H9 (cell line): ENCODE data around the gene CCDC85A. TPM values are rescaled to one million over a fixed set of nuclear protein-coding genes. Genes with fewer than 3 reads are reported as not detected.
A peak's percentile ranks its signal among the peaks of the same experiment; 100 is the strongest.

Experiments used
- DNase-seq: peaks from one replicate; pipeline ENCODE4 v3.0.0-alpha.2; 2017
- H2AFZ ChIP-seq: one replicate; pipeline ENCODE4 v1.6.1; 2013; ENCODE audit warnings: mild to moderate bottlenecking, low read length, control low read depth, moderate library complexity
- H2AK5ac ChIP-seq: 2 replicates; pipeline ENCODE4 v1.6.1; 2013; ENCODE audit warnings: low read length, control low read depth, mixed read lengths; ENCODE audit not compliant: insufficient read length
- H2BK120ac ChIP-seq: one replicate; pipeline ENCODE4 v1.6.1; 2013; ENCODE audit warnings: low read depth, mild to moderate bottlenecking, low read length, control low read depth, inconsistent platforms; ENCODE audit not compliant: poor library complexity, severe bottlenecking
- H2BK12ac ChIP-seq: 2 replicates; pipeline ENCODE4 v1.6.1; 2013; ENCODE audit warnings: low read length, control low read depth, mixed read lengths, low read depth; ENCODE audit not compliant: insufficient read length
- H2BK15ac ChIP-seq: 2 replicates; pipeline ENCODE4 v1.6.1; 2013; ENCODE audit warnings: low read depth, low read length, control low read depth
- H2BK20ac ChIP-seq: one replicate; pipeline ENCODE4 v1.6.1; 2013; ENCODE audit warnings: low read depth, mild to moderate bottlenecking, low read length, control low read depth, inconsistent platforms; ENCODE audit not compliant: poor library complexity, severe bottlenecking
- H2BK5ac ChIP-seq: 2 replicates; pipeline ENCODE4 v1.6.1; 2013; ENCODE audit warnings: low read length, control low read depth, mixed read lengths; ENCODE audit not compliant: insufficient read length
- H3K14ac ChIP-seq: 2 replicates; pipeline ENCODE4 v1.6.1; 2013; ENCODE audit warnings: low read length, control low read depth; ENCODE audit not compliant: insufficient read depth
- H3K18ac ChIP-seq: 2 replicates; pipeline ENCODE4 v1.6.1; 2013; ENCODE audit warnings: low read depth, mild to moderate bottlenecking, mixed read lengths, low read length, control low read depth; ENCODE audit not compliant: insufficient read length
- H3K23ac ChIP-seq: 2 replicates; pipeline ENCODE4 v1.6.1; 2013; ENCODE audit warnings: low read length, control low read depth, mixed read lengths, low read depth; ENCODE audit not compliant: insufficient read length
- H3K23me2 ChIP-seq: 2 replicates; pipeline ENCODE4 v1.6.1; 2013; ENCODE audit warnings: low read depth, mild to moderate bottlenecking, mixed read lengths, low read length, control low read depth; ENCODE audit not compliant: insufficient read length, poor library complexity, severe bottlenecking
- H3K27ac ChIP-seq: 2 replicates; pipeline ENCODE4 v1.5.1; 2013; ENCODE audit warnings: low read length, control low read depth, mixed read lengths, low read depth; ENCODE audit not compliant: insufficient read length
- H3K27me3 ChIP-seq: 2 replicates; pipeline ENCODE4 v1.6.1; 2013; ENCODE audit warnings: low read length, control low read depth, inconsistent platforms; ENCODE audit not compliant: insufficient read depth
- H3K4ac ChIP-seq: 2 replicates; pipeline ENCODE4 v1.6.1; 2013; ENCODE audit warnings: low read depth, mild to moderate bottlenecking, control low read depth, inconsistent platforms, low read length, moderate library complexity
- H3K4me1 ChIP-seq: 2 replicates; pipeline ENCODE4 v1.6.1; 2013; ENCODE audit warnings: low read length, control low read depth, inconsistent platforms; ENCODE audit not compliant: insufficient read depth
- H3K4me2 ChIP-seq: 2 replicates; pipeline ENCODE4 v1.6.1; 2013; ENCODE audit warnings: low read length, control low read depth, mixed read lengths; ENCODE audit not compliant: insufficient read length, insufficient read depth
- H3K56ac ChIP-seq: 2 replicates; pipeline ENCODE4 v1.6.1; 2013; ENCODE audit warnings: low read depth, mild to moderate bottlenecking, mixed read lengths, low read length, control low read depth; ENCODE audit not compliant: insufficient read length
- H3K79me1 ChIP-seq: 2 replicates; pipeline ENCODE4 v1.6.1; 2013; ENCODE audit warnings: low read depth, mild to moderate bottlenecking, moderate library complexity, low read length, control low read depth, inconsistent platforms; ENCODE audit not compliant: insufficient read depth, poor library complexity, severe bottlenecking
- H3K79me2 ChIP-seq: 2 replicates; pipeline ENCODE4 v1.6.1; 2013; ENCODE audit warnings: low read length, control low read depth, inconsistent platforms; ENCODE audit not compliant: insufficient read depth
- H3K9ac ChIP-seq: 2 replicates; pipeline ENCODE4 v1.6.1; 2013; ENCODE audit warnings: low read length, control low read depth, mixed read lengths; ENCODE audit not compliant: insufficient read length; ENCODE audit errors: extremely low read depth
- H3K9me3 ChIP-seq: one replicate; pipeline ENCODE4 v1.6.1; 2013; ENCODE audit warnings: low read depth, low read length, inconsistent platforms; ENCODE audit not compliant: control insufficient read depth
- H3T11ph ChIP-seq: one replicate; pipeline ENCODE4 v1.6.1; 2013; ENCODE audit warnings: mild to moderate bottlenecking, low read length, control low read depth, inconsistent platforms
- H4K20me1 ChIP-seq: one replicate; pipeline ENCODE4 v1.6.1; 2013; ENCODE audit not compliant: control insufficient read depth, insufficient read length, insufficient read depth
- H4K5ac ChIP-seq: 2 replicates; pipeline ENCODE4 v1.6.1; 2013; ENCODE audit warnings: low read depth, mild to moderate bottlenecking, mixed read lengths, low read length, control low read depth; ENCODE audit not compliant: insufficient read length
- H4K8ac ChIP-seq: replicated peaks from 2 replicates; pipeline ENCODE4 v1.6.1; 2013; ENCODE audit warnings: low read length, control low read depth, mixed read lengths, low read depth; ENCODE audit not compliant: insufficient read length
- H4K91ac ChIP-seq: 2 replicates; pipeline ENCODE4 v1.6.1; 2013; ENCODE audit warnings: low read depth, mild to moderate bottlenecking, moderate library complexity, mixed read lengths, low read length, control low read depth; ENCODE audit not compliant: insufficient read length
- H3K27ac Mint-ChIP-seq, 3 experiments: 2 replicates in 2 of 3; 3 replicates in 1 of 3; pipeline ENCODE4 v1.8.0; 2020 to 2021; ENCODE audit warnings: mixed read lengths in 3 of 3, mild to moderate bottlenecking in 1 of 3, moderate library complexity in 1 of 3
- H3K27me3 Mint-ChIP-seq: 2 replicates; pipeline ENCODE4 v1.8.0; 2021; ENCODE audit warnings: low read depth, mild to moderate bottlenecking, moderate library complexity, mixed read lengths
- H3K36me3 Mint-ChIP-seq, 3 experiments: 2 replicates in 2 of 3; 3 replicates in 1 of 3; pipeline ENCODE4 v1.8.0; 2020 to 2021; ENCODE audit warnings: low read depth in 3 of 3, mixed read lengths in 3 of 3; ENCODE audit not compliant: insufficient read depth in 1 of 3
- H3K4me1 Mint-ChIP-seq, 2 experiments: 2 replicates each; pipeline ENCODE4 v1.8.0; 2020; ENCODE audit warnings: mixed read lengths in 2 of 2
- H3K4me3 Mint-ChIP-seq, 2 experiments: 2 replicates in 1 of 2; 3 replicates in 1 of 2; pipeline ENCODE4 v1.8.0; 2020 to 2021; ENCODE audit warnings: mild to moderate bottlenecking in 2 of 2, mixed read lengths in 2 of 2, moderate library complexity in 1 of 2
- H3K9me3 Mint-ChIP-seq, 2 experiments: 2 replicates in 1 of 2; 3 replicates in 1 of 2; pipeline ENCODE4 v1.8.0; 2020; ENCODE audit warnings: mild to moderate bottlenecking in 2 of 2, mixed read lengths in 2 of 2, moderate library complexity in 1 of 2
- WGBS: extraction: QIAGEN DNeasy Blood & Tissue Kit; methylation state at CpG from one replicate; pipeline ENCODE4 v1.1.7; 2013; ENCODE audit warnings: missing lambda C conversion rate, low lambda C conversion rate, mixed read lengths; ENCODE audit not compliant: insufficient read length; ENCODE audit errors: extremely low coverage; 5-methylcytosine and 5-hydroxymethylcytosine counted together
- long read RNA-seq: library from polyadenylated mRNA; unstranded; transcript quantifications from one replicate; pipeline ENCODE4 v2.0.0, GENCODE V29; 2020
- total RNA-seq: library from RNA; stranded (reverse); gene quantifications from 2 replicates; pipeline ENCODE4 v1.2.1, GENCODE V29; 2021
- TF ChIP-seq, protein P1 (sequence below): fragments of 200-600 bp; sonication (generic); conservative IDR thresholded peaks from 3 replicates; pipeline ENCODE4 v1.8.0; 2021; ENCODE audit warnings: antibody characterized with exemption, mild to moderate bottlenecking

CCDC85A gene
- 0.17 TPM in 1 of 2 replicates, not detected in the other for total RNA-seq
- long read RNA-seq, result 0 reads

GRCh38 chr2:56183643-56184499, at the start of gene CCDC85A:
TSS of gene CCDC85A (plus strand) at chr2:56183990. CDS start at chr2:56184625, 635 bp downstream.
- Histone ChIP-seq H2AK5ac (no peak within 1 kb of the TSS), H2BK5ac (no peak within 1 kb of the TSS), H3K4ac (no peak within 1 kb of the TSS), H2BK12ac (no peak within 1 kb of the TSS), H4K91ac (no peak within 1 kb of the TSS), H2BK15ac (no peak within 1 kb of the TSS), H2BK20ac (no peak within 1 kb of the TSS), H4K5ac (no peak within 1 kb of the TSS), H4K20me1 (peaks cover 2% of the 10 kb centered on the region), H4K8ac (no peak within 1 kb of the TSS), H3K27ac (no peak within 1 kb of the TSS), H2BK120ac (no peak within 1 kb of the TSS), H3T11ph (no peak within 1 kb of the TSS), H3K79me2 (no peaks in the 10 kb centered on the region), H2AFZ (no peak within 1 kb of the TSS), H3K79me1 (no peaks in the 10 kb centered on the region), H3K9ac (no peak within 1 kb of the TSS), H3K4me1 (no peaks in the 10 kb centered on the region), H3K56ac (no peak within 1 kb of the TSS), H3K27me3 (peaks cover 62% of the 10 kb centered on the region), H3K18ac (no peak within 1 kb of the TSS), H3K4me2 (peak within 1 kb of the TSS; percentile 85), H3K14ac (no peak within 1 kb of the TSS), H3K9me3 (no peaks in the 10 kb centered on the region), H3K23ac (no peak within 1 kb of the TSS), H3K23me2 (peaks cover 18% of the 10 kb centered on the region)
- DNase-seq, result peak; percentile 88
- peaks cover 0 to 5% (median 0%) of the 10 kb centered on the region in 3 experiments; a peak in 3 of 7 replicates for H3K36me3 Mint-ChIP-seq
- no peak within 1 kb of the TSS for H3K27ac Mint-ChIP-seq
- WGBS, result no CpG with 5 or more reads among the region's 86 CpGs
- H3K4me3 Mint-ChIP-seq, result peak within 1 kb of the TSS; percentile 58 to 88
- TF ChIP-seq, protein P1, sequence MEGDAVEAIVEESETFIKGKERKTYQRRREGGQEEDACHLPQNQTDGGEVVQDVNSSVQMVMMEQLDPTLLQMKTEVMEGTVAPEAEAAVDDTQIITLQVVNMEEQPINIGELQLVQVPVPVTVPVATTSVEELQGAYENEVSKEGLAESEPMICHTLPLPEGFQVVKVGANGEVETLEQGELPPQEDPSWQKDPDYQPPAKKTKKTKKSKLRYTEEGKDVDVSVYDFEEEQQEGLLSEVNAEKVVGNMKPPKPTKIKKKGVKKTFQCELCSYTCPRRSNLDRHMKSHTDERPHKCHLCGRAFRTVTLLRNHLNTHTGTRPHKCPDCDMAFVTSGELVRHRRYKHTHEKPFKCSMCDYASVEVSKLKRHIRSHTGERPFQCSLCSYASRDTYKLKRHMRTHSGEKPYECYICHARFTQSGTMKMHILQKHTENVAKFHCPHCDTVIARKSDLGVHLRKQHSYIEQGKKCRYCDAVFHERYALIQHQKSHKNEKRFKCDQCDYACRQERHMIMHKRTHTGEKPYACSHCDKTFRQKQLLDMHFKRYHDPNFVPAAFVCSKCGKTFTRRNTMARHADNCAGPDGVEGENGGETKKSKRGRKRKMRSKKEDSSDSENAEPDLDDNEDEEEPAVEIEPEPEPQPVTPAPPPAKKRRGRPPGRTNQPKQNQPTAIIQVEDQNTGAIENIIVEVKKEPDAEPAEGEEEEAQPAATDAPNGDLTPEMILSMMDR, result peak; percentile 95
- peaks cover 23 to 27% of the 10 kb centered on the region in 2 experiments for H3K4me1 Mint-ChIP-seq
- peaks cover 0 to 3% of the 10 kb centered on the region in 2 experiments; a peak in 2 of 5 replicates for H3K9me3 Mint-ChIP-seq
- H3K27me3 Mint-ChIP-seq, result peaks cover 97% of the 10 kb centered on the region
